ENCODE measurements around the gene BRAF. TPM values are rescaled to one million over a fixed set of nuclear protein-coding genes. Genes with fewer than 3 reads are reported as not detected.

BRAF gene
- total and polyA plus RNA-seq, 2 of the 8 experiments (the other 6 are each of a cell fraction or from before 2014, with no cell fraction given): 11.4 to 32.6 TPM

DNA sequence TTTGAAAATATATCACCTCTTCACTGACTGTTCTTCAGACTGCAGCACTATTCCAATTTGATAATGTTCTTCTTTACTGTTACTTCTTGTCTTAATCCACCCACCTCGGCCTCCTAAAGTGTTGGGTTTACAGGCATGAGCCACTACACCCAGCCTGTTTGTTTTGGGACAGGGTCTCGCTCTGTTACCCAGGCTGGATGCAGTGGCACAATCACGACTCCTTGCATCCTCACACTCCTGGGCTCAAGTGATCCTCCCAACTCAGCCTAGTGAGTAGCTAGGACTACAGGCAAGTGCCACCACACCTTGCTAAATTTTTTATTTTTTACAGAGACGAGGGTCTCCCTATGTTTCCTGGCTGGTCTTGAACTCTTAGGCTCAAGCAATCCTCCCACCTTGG is 150.4 kb downstream of the BRAF start:
- Histone ChIP-seq H4K91ac (replicated peaks; ENCODE audit: insufficient read length, low read length) (no peak overlapping the region), H3K4me1 (replicated peaks in 1 of 4; ENCODE audit: control insufficient read depth in 3 of 4, insufficient read depth in 4 of 4, low read length in 3 of 4) (no peaks in the 10 kb centered on the region), H3K79me1 (ENCODE audit: low read depth, low read length) (no peaks in the 10 kb centered on the region), H2BK15ac (ENCODE audit: low read length) (no peak overlapping the region), H3K56ac (replicated peaks; ENCODE audit: insufficient read length, low read depth, low read length) (no peak overlapping the region), H2AK5ac (ENCODE audit: low read depth, low read length) (no peak overlapping the region), H3K23ac (ENCODE audit: insufficient read length) (no peak overlapping the region), H3K4me3 (ENCODE audit: extremely low read depth in 1 of 4, insufficient read depth in 2 of 4, low read depth in 3 of 4, low read length in 4 of 4) (no peak overlapping the region), H3K9me3 (ENCODE audit: insufficient read depth in 2 of 2, low read depth in 1 of 2, low read length in 1 of 2) (no peaks in the 10 kb centered on the region), H2BK20ac (ENCODE audit: low read length) (no peak overlapping the region), H2AFZ (ENCODE audit: low read length) (no peak overlapping the region), H3K23me2 (ENCODE audit: low read depth, low read length) (no peaks in the 10 kb centered on the region), H3K36me3 (ENCODE audit: control insufficient read depth in 2 of 4, insufficient read depth in 4 of 4, low read length in 3 of 4) (peaks cover 2 to 11% (median 3%) of the 10 kb centered on the region in 4 experiments; a peak in 6 of 8 replicates), H4K20me1 (replicated peaks in 1 of 2; ENCODE audit: control insufficient read depth in 1 of 2, insufficient read depth in 2 of 2, low read length in 2 of 2) (peaks cover 0 to 2% of the 10 kb centered on the region in 2 experiments), H2BK120ac (replicated peaks; ENCODE audit: low read depth, low read length) (no peak overlapping the region), H3K27ac (ENCODE audit: low read depth, low read length) (no peak overlapping the region), H3K27me3 (replicated peaks in 1 of 4; ENCODE audit: control insufficient read depth in 3 of 4, extremely low read depth in 1 of 4, insufficient read depth in 3 of 4, low read length in 3 of 4) (no peaks in the 10 kb centered on the region), H3K14ac (ENCODE audit: insufficient read length) (no peak overlapping the region), H3K79me2 (ENCODE audit: control insufficient read depth in 1 of 2, insufficient read depth in 2 of 2, low read length in 2 of 2) (no peaks in the 10 kb centered on the region), H4K8ac (ENCODE audit: extremely low read depth, insufficient read depth, low read length) (no peak overlapping the region), H2BK12ac (ENCODE audit: low read depth, low read length) (no peak overlapping the region), H3K9ac (replicated peaks in 1 of 4; ENCODE audit: extremely low read depth in 1 of 4, low read depth in 3 of 4, low read length in 3 of 4) (no peak overlapping the region), H3K4me2 (ENCODE audit: insufficient read depth in 1 of 2, low read depth in 2 of 2, low read length in 2 of 2) (no peak overlapping the region), H3K18ac (ENCODE audit: extremely low read depth, low read length) (no peak overlapping the region), H2BK5ac (ENCODE audit: low read depth, low read length) (peak overlapping the region; percentile 55; the same call in 1 of the 2 replicates), H3K4ac (replicated peaks; ENCODE audit: insufficient read length, low read depth, low read length) (no peak overlapping the region), H4K5ac (ENCODE audit: insufficient read length, low read depth, low read length) (no peak overlapping the region)
- no peak for TF ChIP-seq CREB1 (IDR thresholded peaks at IDR 0.05)
- TF ChIP-seq, protein P1, sequence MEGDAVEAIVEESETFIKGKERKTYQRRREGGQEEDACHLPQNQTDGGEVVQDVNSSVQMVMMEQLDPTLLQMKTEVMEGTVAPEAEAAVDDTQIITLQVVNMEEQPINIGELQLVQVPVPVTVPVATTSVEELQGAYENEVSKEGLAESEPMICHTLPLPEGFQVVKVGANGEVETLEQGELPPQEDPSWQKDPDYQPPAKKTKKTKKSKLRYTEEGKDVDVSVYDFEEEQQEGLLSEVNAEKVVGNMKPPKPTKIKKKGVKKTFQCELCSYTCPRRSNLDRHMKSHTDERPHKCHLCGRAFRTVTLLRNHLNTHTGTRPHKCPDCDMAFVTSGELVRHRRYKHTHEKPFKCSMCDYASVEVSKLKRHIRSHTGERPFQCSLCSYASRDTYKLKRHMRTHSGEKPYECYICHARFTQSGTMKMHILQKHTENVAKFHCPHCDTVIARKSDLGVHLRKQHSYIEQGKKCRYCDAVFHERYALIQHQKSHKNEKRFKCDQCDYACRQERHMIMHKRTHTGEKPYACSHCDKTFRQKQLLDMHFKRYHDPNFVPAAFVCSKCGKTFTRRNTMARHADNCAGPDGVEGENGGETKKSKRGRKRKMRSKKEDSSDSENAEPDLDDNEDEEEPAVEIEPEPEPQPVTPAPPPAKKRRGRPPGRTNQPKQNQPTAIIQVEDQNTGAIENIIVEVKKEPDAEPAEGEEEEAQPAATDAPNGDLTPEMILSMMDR (IDR thresholded peaks at IDR 0.05; ENCODE audit: control extremely low read depth in 1 of 3, insufficient read depth in 1 of 3, low read depth in 1 of 3, low read length in 3 of 3): no peak
- TF ChIP-seq TEAD4 (IDR thresholded peaks at IDR 0.05; ENCODE audit: low read depth, low read length): no peak
- no peak for TF ChIP-seq EP300 (IDR thresholded peaks at IDR 0.05; ENCODE audit: borderline replicate concordance in 1 of 2, low read depth in 2 of 2, low read length in 2 of 2)
- TF ChIP-seq BRCA1 (IDR thresholded peaks at IDR 0.05; ENCODE audit: low read depth, low read length): no peak
- no peak for DNase-seq (ENCODE audit: low read depth in 1 of 2, low spot score in 2 of 2)
- CTCF ChIA-PET (ENCODE audit: partially characterized antibody): no interaction called here
- POLR2A ChIA-PET (ENCODE audit: partially characterized antibody): interaction anchor here (0.6 kb wide), 1 partner anchor 83 kb away, joined by 3 read pairs; no protein-coding TSS in a partner anchor
- 88% methylated on average over 4 of the region's 4 CpGs; no CpG with 5 or more reads in 1 of the 2 experiments for WGBS, 2 experiments (ENCODE audit: extremely low coverage in 1 of 2, insufficient coverage in 1 of 2, insufficient read length in 1 of 2, insufficient replicate concordance in 2 of 2, low coverage in 1 of 2, low lambda C conversion rate in 2 of 2, missing lambda C conversion rate in 1 of 2)
- FAIRE-seq: no peak
